Activated CD8-positive, alpha-beta memory T cell treated with anti-CD3 and anti-CD28 coated beads for 36 hours (primary cell): Measurements from ENCODE around the gene UBE2Q1. TPM values are rescaled to one million over a fixed set of nuclear protein-coding genes. Genes with fewer than 3 reads are reported as not detected.
"Not testable (repeated sequence)": the region's sequence is repeated elsewhere in the genome, so short reads cannot be mapped to it uniquely, and the experiment has no call there.

Source experiments
- CTCF ChIA-PET: fragments of 350-600 bp; sonication (Branson Sonifier 250); formaldehyde crosslinking; loops from one replicate; lab custom pipeline; 2021; ENCODE audit warnings: antibody characterized with exemption; lab: Charles Lee
- POLR2A ChIA-PET: fragments of 350-600 bp; sonication (Branson Sonifier 250); formaldehyde crosslinking; loops from one replicate; lab custom pipeline; 2021; ENCODE audit warnings: antibody characterized with exemption; lab: Charles Lee
- total RNA-seq, 2 experiments: library from RNA; stranded (reverse); gene quantifications; one replicate each; pipeline ENCODE4 v1.2.3, GENCODE V29; 2021

UBE2Q1 gene
- total RNA-seq, 2 experiments from 2014 or later = 84.7 to 89.7 TPM

- POLR2A ChIA-PET = no interaction called here
Measured at GRCh38 chr1:154533952-154534844, 24.3 kb downstream of the UBE2Q1 start.

GRCh38 chr1:154531950-154532349 lies 26.5 kb downstream of the UBE2Q1 start:
- CTCF ChIA-PET = interaction anchor here (0.5 to 1.3 kb wide), 3 partner anchors 15 to 61 kb away, joined by 3 read pairs; no protein-coding TSS in a partner anchor
- POLR2A ChIA-PET = not testable (repeated sequence)

More at GRCh38 chr1:154533952-154534844, 24.3 kb downstream of the UBE2Q1 start:
- CTCF ChIA-PET = no interaction called here

GRCh38 chr1:154529308-154529707 lies 29.2 kb downstream of the UBE2Q1 start:
- POLR2A ChIA-PET = no interaction called here
- CTCF ChIA-PET = interaction anchor here (0.6 to 1.5 kb wide), 3 partner anchors 9 to 72 kb away, joined by 3 to 4 read pairs (median 4); no protein-coding TSS in a partner anchor

GRCh38 chr1:154527192-154527591 lies 31.3 kb downstream of the UBE2Q1 start:
- POLR2A ChIA-PET = no interaction called here
- CTCF ChIA-PET = no interaction called here

GRCh38 chr1:154524881-154525280 lies 33.6 kb downstream of the UBE2Q1 start:
- ChIA-PET CTCF (no interaction called here), POLR2A (no interaction called here)

- ChIA-PET POLR2A (no interaction called here), CTCF (no interaction called here)
Measured at GRCh38 chr1:154521695-154522094, 36.8 kb downstream of the UBE2Q1 start.

GRCh38 chr1:154520333-154520732 lies 38.1 kb downstream of the UBE2Q1 start:
- POLR2A ChIA-PET = no interaction called here
- CTCF ChIA-PET = interaction anchor here (1.0 kb wide), 1 partner anchor 9 kb away, joined by 3 read pairs; no protein-coding TSS in a partner anchor

GRCh38 chr1:154519591-154519991 lies 38.9 kb downstream of the UBE2Q1 start:
- CTCF ChIA-PET = no interaction called here

GRCh38 chr1:154517661-154518060 lies 40.8 kb downstream of the UBE2Q1 start:
- ChIA-PET POLR2A (interaction anchor here (0.6 kb wide), 1 partner anchor 234 kb away, joined by 3 read pairs; no protein-coding TSS in a partner anchor), CTCF (interaction anchor here (0.5 kb wide), 1 partner anchor 356 kb away, joined by 3 read pairs; no protein-coding TSS in a partner anchor)

More at GRCh38 chr1:154519591-154519991, 38.9 kb downstream of the UBE2Q1 start:
- POLR2A ChIA-PET = no interaction called here

GRCh38 chr1:154514066-154514553 lies 44.4 kb downstream of the UBE2Q1 start:
- POLR2A ChIA-PET = no interaction called here
- CTCF ChIA-PET = no interaction called here

- ChIA-PET POLR2A (no interaction called here), CTCF (no interaction called here)
Measured at GRCh38 chr1:154512760-154513159, 45.7 kb downstream of the UBE2Q1 start.

- ChIA-PET CTCF (no interaction called here), POLR2A (no interaction called here)
Measured at GRCh38 chr1:154503898-154504297, 54.6 kb downstream of the UBE2Q1 start.

- CTCF ChIA-PET = no interaction called here
- POLR2A ChIA-PET = no interaction called here
Measured at GRCh38 chr1:154502744-154503115, 55.7 kb downstream of the UBE2Q1 start.

- POLR2A ChIA-PET = no interaction called here
- CTCF ChIA-PET = no interaction called here
Measured at GRCh38 chr1:154502066-154502743, 56.3 kb downstream of the UBE2Q1 start, which contains the start of the genes SHE and TDRD10. TSS of gene SHE (minus strand) at chr1:154502412. CDS start at chr1:154502026, 386 bp downstream. TSS of gene TDRD10 (plus strand) at chr1:154502219. CDS start at chr1:154506904, 4,685 bp downstream.

GRCh38 chr1:154501423-154502065 lies 56.9 kb downstream of the UBE2Q1 start:
- ChIA-PET CTCF (no interaction called here), POLR2A (no interaction called here)

GRCh38 chr1:154500533-154500932 lies 57.9 kb downstream of the UBE2Q1 start:
- CTCF ChIA-PET = interaction anchor here (1.0 to 1.9 kb wide), 2 partner anchors 9 to 46 kb away, joined by 4 to 5 read pairs; no protein-coding TSS in a partner anchor

GRCh38 chr1:154499446-154499845 lies 59.0 kb downstream of the UBE2Q1 start:
- ChIA-PET CTCF (interaction anchor here (1.0 to 1.9 kb wide), 2 partner anchors 10 to 47 kb away, joined by 4 to 5 read pairs; no protein-coding TSS in a partner anchor), POLR2A (no interaction called here)

More at GRCh38 chr1:154500533-154500932, 57.9 kb downstream of the UBE2Q1 start:
- POLR2A ChIA-PET = no interaction called here
